AG10803 (cell line): ENCODE results near the gene GINM1.

Experiments used
- DNase-seq: peaks from one replicate; pipeline ENCODE4 v3.0.0; 2010; ENCODE audit warnings: low read depth
- H3K4me3 ChIP-seq: 2 replicates; pipeline ENCODE4 v1.5.1; 2011; ENCODE audit warnings: mild to moderate bottlenecking, low read length, control low read depth
- CTCF ChIP-seq: conservative IDR thresholded peaks from 2 replicates; pipeline ENCODE4 v1.5.1; 2011; ENCODE audit warnings: mild to moderate bottlenecking, low read length, control low read depth, inconsistent platforms

GINM1 gene

DNA sequence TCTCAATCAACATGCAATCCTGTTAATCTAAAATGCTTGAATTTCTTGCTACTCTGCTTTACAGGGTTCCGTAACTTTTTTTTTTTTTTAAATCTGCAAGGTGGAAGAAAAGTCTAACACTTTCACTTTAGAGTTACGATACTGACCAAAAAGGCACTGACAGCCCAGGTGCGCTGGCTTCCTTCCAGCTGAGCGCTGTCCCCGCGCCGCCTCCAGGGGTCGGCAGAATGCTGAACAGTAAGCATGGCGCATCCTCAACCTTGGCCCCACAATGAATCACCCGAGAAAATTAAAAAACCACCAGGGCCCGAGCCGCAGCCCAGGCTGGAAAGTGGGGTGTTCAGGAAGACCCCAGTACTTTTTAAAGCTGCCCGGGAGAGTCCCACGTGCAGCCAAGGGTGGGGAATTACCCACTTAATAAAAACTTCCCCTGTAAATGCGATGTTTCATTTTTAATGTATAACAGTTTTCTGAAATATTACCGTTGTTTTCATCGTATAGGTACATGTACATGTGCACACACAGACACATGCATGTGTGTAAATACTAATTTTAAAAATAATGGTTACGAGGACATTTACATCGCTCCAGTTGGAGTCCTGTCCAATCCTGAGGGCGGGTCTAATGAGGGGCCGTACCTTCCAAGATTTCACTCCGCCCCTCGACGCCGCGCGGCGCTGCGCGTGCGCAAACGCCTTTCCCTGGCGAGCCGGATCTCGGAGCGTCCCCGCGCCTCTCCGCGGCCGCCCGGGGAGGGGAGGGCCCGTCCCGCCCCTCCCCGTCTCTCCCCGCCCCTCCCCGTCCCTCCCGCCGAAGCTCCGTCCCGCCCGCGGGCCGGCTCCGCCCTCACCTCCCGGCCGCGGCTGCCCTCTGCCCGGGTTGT lies at the start of gene GINM1:
Gene GINM1, plus strand, starts transcription at position 849 of the 883 bp plus-strand sequence. CDS start 40 bp downstream, outside the sequence.
- H3K4me3 ChIP-seq = peak within 1 kb of the TSS; percentile 89
- peak; percentile 70 for TF ChIP-seq CTCF
- DNase-seq = peak; percentile 90

DNA sequence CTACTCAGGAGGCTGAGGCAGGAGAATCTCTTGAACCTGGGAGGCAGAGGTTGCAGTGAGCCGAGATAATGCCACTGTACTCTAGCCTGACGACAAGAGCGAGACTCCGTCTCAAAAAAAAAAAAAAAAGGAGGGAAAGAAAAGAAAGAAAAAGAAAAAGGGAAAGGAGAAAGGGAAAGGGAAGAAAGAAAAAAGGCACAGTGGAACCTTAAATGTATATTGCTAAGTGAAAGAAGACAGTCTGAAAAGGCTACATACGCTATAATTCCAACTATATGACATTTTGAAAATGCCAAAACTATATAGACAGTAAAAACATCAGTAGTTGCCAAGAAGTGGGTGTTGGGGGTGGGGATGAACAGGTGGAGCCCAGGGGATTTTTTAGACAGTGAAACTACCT lies 36.5 kb upstream of the GINM1 start:
- no peak for TF ChIP-seq CTCF
- no peak overlapping the region for H3K4me3 ChIP-seq
- DNase-seq = no peak

DNA sequence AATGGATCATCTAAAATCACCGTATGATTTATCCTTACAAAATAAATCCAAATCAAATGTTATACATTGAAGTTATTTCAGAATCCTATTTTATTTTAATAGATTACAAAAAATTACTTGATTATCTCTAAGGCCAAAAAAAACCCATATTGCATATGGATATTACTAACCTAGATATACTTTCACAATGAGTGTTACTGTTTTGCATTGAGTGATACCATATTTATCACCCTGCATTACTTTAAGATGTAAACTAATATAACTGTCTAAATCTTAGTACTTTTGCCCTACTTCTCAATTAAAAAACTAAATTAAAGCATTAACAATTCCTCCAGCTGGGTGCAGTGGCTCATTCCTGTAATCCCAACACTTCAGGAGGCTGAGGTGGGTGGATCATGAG lies 31.4 kb upstream of the GINM1 start:
- no peak for TF ChIP-seq CTCF
- no peak overlapping the region for H3K4me3 ChIP-seq
- DNase-seq = no peak

DNA sequence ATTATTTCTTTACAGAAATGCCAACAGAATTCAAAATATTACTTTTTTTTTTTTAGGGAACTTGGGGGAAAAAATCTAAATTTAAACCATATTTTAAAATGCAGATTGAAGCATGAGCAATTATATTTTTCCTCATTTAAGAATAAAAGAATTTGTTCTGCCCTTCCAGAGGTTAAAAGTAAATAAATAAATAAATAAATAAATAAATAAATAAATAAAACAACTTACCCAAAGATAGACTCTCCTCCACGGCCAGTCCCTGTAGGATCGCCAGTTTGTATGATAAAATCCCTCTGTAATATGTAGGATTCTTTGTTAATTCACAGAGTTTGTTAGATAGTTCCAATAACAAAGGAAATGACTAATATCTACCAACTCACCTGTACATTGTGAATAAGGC lies 25.0 kb upstream of the GINM1 start:
- DNase-seq = no peak
- TF ChIP-seq CTCF = no peak
- H3K4me3 ChIP-seq = no peak overlapping the region

DNA sequence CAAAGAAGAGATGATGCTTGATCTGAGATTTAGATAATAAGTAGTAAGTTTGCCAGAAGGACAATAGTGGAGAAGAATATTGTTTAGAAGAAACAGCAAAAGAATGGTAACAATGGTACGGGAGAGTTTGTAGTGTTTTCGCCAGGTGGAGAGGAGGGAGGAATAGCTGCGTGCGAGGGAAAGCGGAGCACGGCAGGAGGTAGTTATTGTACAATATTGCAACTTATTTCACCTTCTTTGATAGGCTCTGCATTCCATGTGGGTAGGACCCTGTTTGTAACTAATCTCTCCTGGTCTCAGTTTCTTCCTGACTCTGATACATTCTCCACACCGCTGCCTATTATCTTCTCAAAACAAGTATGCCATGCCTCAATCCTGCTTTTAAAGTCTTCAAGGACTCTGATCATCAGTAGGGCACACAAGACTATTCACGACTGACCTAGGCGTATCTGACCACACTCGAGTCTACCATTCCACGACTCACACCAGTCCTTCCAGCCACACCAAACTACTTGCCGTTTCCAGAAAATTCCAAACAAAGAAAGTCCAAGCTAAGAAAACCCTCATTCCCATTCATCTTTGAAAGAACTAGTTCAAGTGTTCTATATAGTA lies 21.4 kb upstream of the GINM1 start:
- no peak for DNase-seq
- TF ChIP-seq CTCF = no peak
- peak overlapping the region; percentile 100 for H3K4me3 ChIP-seq

DNA sequence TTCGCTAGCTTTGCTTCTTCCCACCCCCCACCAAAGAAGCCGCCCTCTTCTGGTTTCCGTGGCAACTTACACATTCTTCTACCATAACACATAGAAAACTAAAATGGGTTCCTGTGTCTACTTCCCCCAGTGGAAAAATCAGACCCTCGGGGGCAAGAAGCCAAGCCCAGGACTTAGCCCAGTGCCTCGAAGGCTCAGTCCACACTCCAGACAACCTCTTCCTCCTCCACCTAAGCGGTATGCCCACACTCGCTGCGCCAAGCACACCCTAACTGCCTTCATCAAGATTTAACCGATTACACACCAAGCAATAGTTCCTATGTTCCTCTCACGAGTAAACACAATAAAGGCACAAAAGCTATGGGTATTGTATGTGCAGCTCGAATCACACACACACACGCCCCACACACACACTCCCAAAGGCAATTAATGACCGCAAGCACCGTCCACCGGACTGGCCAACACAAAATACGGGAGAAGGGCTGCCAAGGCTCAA lies 20.9 kb upstream of the GINM1 start:
- peak; percentile 75 for DNase-seq

More for the DNA sequence above, 20.9 kb upstream of the GINM1 start:
- peak overlapping the region; percentile 100 for H3K4me3 ChIP-seq
- peak; percentile 36 for TF ChIP-seq CTCF
